Fibroblast of the aortic adventitia (primary cell): ENCODE results near the gene MCM5. TPM values are rescaled to one million over a fixed set of nuclear protein-coding genes. Genes with fewer than 3 reads are reported as not detected.

Experiments
- DNase-seq: peaks from one replicate; pipeline ENCODE4 v3.0.0-alpha.2; 2010; ENCODE audit warnings: low read depth
- H3K4me3 ChIP-seq: 2 replicates; pipeline ENCODE4 v1.5.1; 2011; ENCODE audit warnings: low read depth, mild to moderate bottlenecking, control low read depth, low read length, moderate library complexity
- CTCF ChIP-seq: IDR thresholded peaks from 2 replicates; pipeline ENCODE4 v1.5.1; 2011; ENCODE audit warnings: mild to moderate bottlenecking, low read length, control low read depth, inconsistent platforms; ENCODE audit not compliant: insufficient read depth
- total RNA-seq: library from RNA; depleted of rRNA; stranded (reverse); fragments of >200 nt; gene quantifications from 2 replicates; pipeline ENCODE4 v1.2.3, GENCODE V29; 2012; ENCODE audit warnings: low replicate concordance

MCM5 gene
- total RNA-seq, 1 donor = 76.9 TPM

- DNase-seq = no peak
- H3K4me3 ChIP-seq = no peak overlapping the region
- TF ChIP-seq CTCF = no peak
Observed at GRCh38 chr22:35443790-35444684, 44.1 kb downstream of the MCM5 start.

GRCh38 chr22:35444685-35445399, 44.9 kb downstream of the MCM5 start:
- H3K4me3 ChIP-seq = no peak overlapping the region
- no peak for DNase-seq
- TF ChIP-seq CTCF = no peak

- H3K4me3 ChIP-seq = no peak overlapping the region
- peak; percentile 18 for DNase-seq
- TF ChIP-seq CTCF = no peak
Observed at GRCh38 chr22:35445933-35446332, 46.0 kb downstream of the MCM5 start.

GRCh38 chr22:35446365-35446764, 46.4 kb downstream of the MCM5 start:
- DNase-seq = peak; percentile 66
- no peak overlapping the region for H3K4me3 ChIP-seq
- no peak for TF ChIP-seq CTCF

- no peak for DNase-seq
- H3K4me3 ChIP-seq = no peak overlapping the region
- no peak for TF ChIP-seq CTCF
Observed at GRCh38 chr22:35448523-35448922, 48.6 kb downstream of the MCM5 start.

GRCh38 chr22:35449829-35450689, 50.1 kb downstream of the MCM5 start:
- no peak for DNase-seq
- no peak overlapping the region for H3K4me3 ChIP-seq
- no peak for TF ChIP-seq CTCF
